HepG2 (cell line): ENCODE measurements around the gene CGREF1. TPM values are rescaled to one million over a fixed set of nuclear protein-coding genes. Genes with fewer than 3 reads are reported as not detected.

ENCODE experiments used
- BRCA1 ChIP-seq: sonication (generic); formaldehyde crosslinking; IDR thresholded peaks from 2 replicates; pipeline ENCODE4 v1.4.0; 2020; ENCODE audit warnings: missing genetic modification reagents
- FLYWCH1 ChIP-seq: sonication (generic); formaldehyde crosslinking; IDR thresholded peaks from 2 replicates; pipeline ENCODE4 v1.8.1; 2023; ENCODE audit warnings: mild to moderate bottlenecking, missing genetic modification reagents
- JUN ChIP-seq: sonication (generic); formaldehyde crosslinking; IDR thresholded peaks from 2 replicates; pipeline ENCODE4 v1.4.0; 2020; ENCODE audit warnings: mild to moderate bottlenecking, missing genetic modification reagents
- MZF1 ChIP-seq: sonication (generic); formaldehyde crosslinking; IDR thresholded peaks from 2 replicates; pipeline ENCODE4 v1.8.1; 2023; ENCODE audit warnings: mild to moderate bottlenecking, missing genetic modification reagents, borderline replicate concordance
- PCBP2 ChIP-seq: fragments of 200-400 bp; formaldehyde crosslinking; optimal IDR thresholded peaks from 2 replicates; pipeline ENCODE3; 2018; ENCODE audit warnings: low read length, low read depth; ENCODE audit not compliant: poor library complexity, severe bottlenecking
- RFX3 ChIP-seq: IDR thresholded peaks from 2 replicates; pipeline ENCODE4 v1.6.1; 2016; ENCODE audit warnings: missing biosample characterization, missing genetic modification reagents
- RFXANK ChIP-seq: IDR thresholded peaks from 2 replicates; pipeline ENCODE4 v1.6.1; 2016
- SALL1 ChIP-seq: sonication (generic); formaldehyde crosslinking; IDR thresholded peaks from 2 replicates; pipeline ENCODE4 v1.8.0; 2022; ENCODE audit warnings: mild to moderate bottlenecking, missing genetic modification reagents
- SP2 ChIP-seq: sonication (generic); formaldehyde crosslinking; IDR thresholded peaks from 2 replicates; pipeline ENCODE4 v1.5.1; 2020; ENCODE audit warnings: mild to moderate bottlenecking, missing genetic modification reagents
- ZNF30 ChIP-seq: sonication (generic); formaldehyde crosslinking; IDR thresholded peaks from 2 replicates; pipeline ENCODE4 v1.5.0; 2020; ENCODE audit warnings: mild to moderate bottlenecking, missing genetic modification reagents
- ZNF333 ChIP-seq: sonication (generic); formaldehyde crosslinking; IDR thresholded peaks from 2 replicates; pipeline ENCODE4 v1.4.0; 2020; ENCODE audit warnings: mild to moderate bottlenecking, missing genetic modification reagents, borderline replicate concordance
- ZNF510 ChIP-seq: sonication (generic); formaldehyde crosslinking; IDR thresholded peaks from 2 replicates; pipeline ENCODE4 v1.4.0; 2020; ENCODE audit warnings: low read depth, mild to moderate bottlenecking, missing genetic modification reagents
- ZSCAN29 ChIP-seq: sonication (generic); formaldehyde crosslinking; conservative IDR thresholded peaks from 2 replicates; pipeline ENCODE4 v1.4.0; 2020; ENCODE audit warnings: mild to moderate bottlenecking, missing genetic modification reagents
- ZSCAN9 ChIP-seq: IDR thresholded peaks from 2 replicates; pipeline ENCODE4 v1.6.1; 2016; ENCODE audit warnings: borderline replicate concordance
- polyA plus RNA-seq, 8 experiments: library from polyadenylated mRNA; depleted of rRNA in 3 of 8; stranded (reverse) in 7 of 8; unstranded in 1 of 8; fragments of >200 nt; fragmentation: Illumina TruSeq in 4 of 8; extraction: Trizol in 4 of 8; gene quantifications; 2 replicates each; pipeline versions ENCODE4 v1.2.1 to v1.2.3, GENCODE V29; 2011 to 2016; ENCODE audit warnings: low read depth in 4 of 8, missing spikeins in 1 of 8, mixed read lengths in 1 of 8; ENCODE audit not compliant: insufficient read depth in 1 of 8
- total RNA-seq, 5 experiments: library from RNA; depleted of rRNA; stranded (reverse); fragments of >200 nt; fragmentation: Illumina TruSeq; extraction: Trizol; gene quantifications; 2 replicates each; pipeline ENCODE4 v1.2.3, GENCODE V29; 2016; ENCODE audit warnings: low read depth in 1 of 5
- TF ChIP-seq, protein P1 (sequence below): sonication (generic); formaldehyde crosslinking; IDR thresholded peaks from 2 replicates; pipeline ENCODE4 v1.4.0; 2020; ENCODE audit warnings: missing genetic modification reagents
- TF ChIP-seq, protein P2 (sequence below), 2 experiments: IDR thresholded peaks; 2 replicates each; pipeline ENCODE4 v1.6.1; 2011 to 2012; ENCODE audit warnings: low read length in 2 of 2, borderline replicate concordance in 1 of 2, low read depth in 1 of 2, mild to moderate bottlenecking in 1 of 2, moderate library complexity in 1 of 2
- TF ChIP-seq, protein P3 (sequence below): sonication (generic); formaldehyde crosslinking; IDR thresholded peaks from 2 replicates; pipeline ENCODE4 v1.8.1; 2023; ENCODE audit warnings: mild to moderate bottlenecking, missing genetic modification reagents
- TF ChIP-seq, protein P4 (sequence below): sonication (generic); formaldehyde crosslinking; IDR thresholded peaks from 2 replicates; pipeline ENCODE4 v1.8.1; 2023; ENCODE audit warnings: missing genetic modification reagents, inconsistent platforms, borderline replicate concordance

The CGREF1 gene
- total and polyA plus RNA-seq, 2 of the 13 experiments (the other 11 are each of a cell fraction or from before 2014, with no cell fraction given), result 13.9 to 23.4 TPM

DNA sequence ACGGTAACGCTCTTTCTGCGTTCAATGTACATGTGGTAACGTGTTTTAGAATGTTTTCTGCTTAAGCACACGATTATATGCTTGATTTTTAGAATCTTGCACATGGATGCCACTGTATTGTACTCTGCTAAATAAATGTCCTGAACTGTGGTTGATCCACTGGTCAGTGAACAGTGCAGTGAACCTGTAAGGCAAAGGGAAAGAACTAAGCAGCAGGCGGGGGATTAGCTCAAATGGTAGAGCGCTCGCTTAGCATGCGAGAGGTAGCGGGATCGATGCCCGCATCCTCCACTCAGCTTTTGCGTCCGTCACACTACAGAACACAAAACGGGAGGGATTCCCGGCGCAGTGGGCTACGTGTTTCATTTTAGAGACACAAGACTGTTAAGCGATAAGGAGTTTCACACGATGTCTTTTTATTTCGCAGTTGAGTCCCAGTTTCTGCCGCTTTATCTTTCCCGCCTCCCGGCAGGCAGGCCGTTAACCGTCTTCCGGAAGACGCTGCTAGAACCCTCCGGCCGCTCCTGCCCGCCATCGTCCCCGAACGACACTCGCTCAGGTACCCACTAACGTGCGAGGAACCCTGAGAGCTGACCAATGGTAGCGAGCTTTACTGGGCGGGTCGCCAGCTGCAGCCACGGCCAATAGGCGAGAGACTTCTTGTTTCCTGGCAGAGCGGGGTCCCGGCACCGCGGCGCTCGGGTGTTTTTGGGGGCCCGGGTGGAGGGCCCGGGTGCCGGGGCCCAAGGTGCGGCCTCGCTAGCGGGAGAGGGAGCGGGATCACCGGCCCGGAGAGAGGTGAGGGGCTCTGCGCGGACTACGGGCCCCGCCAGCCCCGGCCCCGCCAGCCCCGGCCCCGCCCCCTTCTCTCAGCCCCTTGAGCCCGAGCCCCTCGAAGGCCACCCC is 67.7 kb downstream of the CGREF1 start, which contains the start of gene AGBL5 (continued):
- TF ChIP-seq, protein P1, sequence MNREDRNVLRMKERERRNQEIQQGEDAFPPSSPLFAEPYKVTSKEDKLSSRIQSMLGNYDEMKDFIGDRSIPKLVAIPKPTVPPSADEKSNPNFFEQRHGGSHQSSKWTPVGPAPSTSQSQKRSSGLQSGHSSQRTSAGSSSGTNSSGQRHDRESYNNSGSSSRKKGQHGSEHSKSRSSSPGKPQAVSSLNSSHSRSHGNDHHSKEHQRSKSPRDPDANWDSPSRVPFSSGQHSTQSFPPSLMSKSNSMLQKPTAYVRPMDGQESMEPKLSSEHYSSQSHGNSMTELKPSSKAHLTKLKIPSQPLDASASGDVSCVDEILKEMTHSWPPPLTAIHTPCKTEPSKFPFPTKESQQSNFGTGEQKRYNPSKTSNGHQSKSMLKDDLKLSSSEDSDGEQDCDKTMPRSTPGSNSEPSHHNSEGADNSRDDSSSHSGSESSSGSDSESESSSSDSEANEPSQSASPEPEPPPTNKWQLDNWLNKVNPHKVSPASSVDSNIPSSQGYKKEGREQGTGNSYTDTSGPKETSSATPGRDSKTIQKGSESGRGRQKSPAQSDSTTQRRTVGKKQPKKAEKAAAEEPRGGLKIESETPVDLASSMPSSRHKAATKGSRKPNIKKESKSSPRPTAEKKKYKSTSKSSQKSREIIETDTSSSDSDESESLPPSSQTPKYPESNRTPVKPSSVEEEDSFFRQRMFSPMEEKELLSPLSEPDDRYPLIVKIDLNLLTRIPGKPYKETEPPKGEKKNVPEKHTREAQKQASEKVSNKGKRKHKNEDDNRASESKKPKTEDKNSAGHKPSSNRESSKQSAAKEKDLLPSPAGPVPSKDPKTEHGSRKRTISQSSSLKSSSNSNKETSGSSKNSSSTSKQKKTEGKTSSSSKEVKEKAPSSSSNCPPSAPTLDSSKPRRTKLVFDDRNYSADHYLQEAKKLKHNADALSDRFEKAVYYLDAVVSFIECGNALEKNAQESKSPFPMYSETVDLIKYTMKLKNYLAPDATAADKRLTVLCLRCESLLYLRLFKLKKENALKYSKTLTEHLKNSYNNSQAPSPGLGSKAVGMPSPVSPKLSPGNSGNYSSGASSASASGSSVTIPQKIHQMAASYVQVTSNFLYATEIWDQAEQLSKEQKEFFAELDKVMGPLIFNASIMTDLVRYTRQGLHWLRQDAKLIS (CRISPR knock-in tag), result peak; percentile 70; the same call in 1 of the 2 replicates
- TF ChIP-seq MZF1 (CRISPR knock-in tag), result no peak
- TF ChIP-seq ZNF510 (CRISPR knock-in tag), result no peak; the same call in 1 of the 2 replicates
- peak; percentile 52; the same call in 1 of the 2 replicates for TF ChIP-seq RFX3 (CRISPR knock-in tag)
- TF ChIP-seq FLYWCH1 (CRISPR knock-in tag), result no peak
- TF ChIP-seq ZSCAN29 (CRISPR knock-in tag), result peak; percentile 49; the same call in 1 of the 2 replicates
- peak; percentile 94; the same call in 1 of the 2 replicates for TF ChIP-seq BRCA1 (CRISPR knock-in tag)
- no peak; the same call in none of the 2 replicates for TF ChIP-seq JUN (CRISPR knock-in tag)
- no peak for TF ChIP-seq PCBP2
- TF ChIP-seq, protein P2, sequence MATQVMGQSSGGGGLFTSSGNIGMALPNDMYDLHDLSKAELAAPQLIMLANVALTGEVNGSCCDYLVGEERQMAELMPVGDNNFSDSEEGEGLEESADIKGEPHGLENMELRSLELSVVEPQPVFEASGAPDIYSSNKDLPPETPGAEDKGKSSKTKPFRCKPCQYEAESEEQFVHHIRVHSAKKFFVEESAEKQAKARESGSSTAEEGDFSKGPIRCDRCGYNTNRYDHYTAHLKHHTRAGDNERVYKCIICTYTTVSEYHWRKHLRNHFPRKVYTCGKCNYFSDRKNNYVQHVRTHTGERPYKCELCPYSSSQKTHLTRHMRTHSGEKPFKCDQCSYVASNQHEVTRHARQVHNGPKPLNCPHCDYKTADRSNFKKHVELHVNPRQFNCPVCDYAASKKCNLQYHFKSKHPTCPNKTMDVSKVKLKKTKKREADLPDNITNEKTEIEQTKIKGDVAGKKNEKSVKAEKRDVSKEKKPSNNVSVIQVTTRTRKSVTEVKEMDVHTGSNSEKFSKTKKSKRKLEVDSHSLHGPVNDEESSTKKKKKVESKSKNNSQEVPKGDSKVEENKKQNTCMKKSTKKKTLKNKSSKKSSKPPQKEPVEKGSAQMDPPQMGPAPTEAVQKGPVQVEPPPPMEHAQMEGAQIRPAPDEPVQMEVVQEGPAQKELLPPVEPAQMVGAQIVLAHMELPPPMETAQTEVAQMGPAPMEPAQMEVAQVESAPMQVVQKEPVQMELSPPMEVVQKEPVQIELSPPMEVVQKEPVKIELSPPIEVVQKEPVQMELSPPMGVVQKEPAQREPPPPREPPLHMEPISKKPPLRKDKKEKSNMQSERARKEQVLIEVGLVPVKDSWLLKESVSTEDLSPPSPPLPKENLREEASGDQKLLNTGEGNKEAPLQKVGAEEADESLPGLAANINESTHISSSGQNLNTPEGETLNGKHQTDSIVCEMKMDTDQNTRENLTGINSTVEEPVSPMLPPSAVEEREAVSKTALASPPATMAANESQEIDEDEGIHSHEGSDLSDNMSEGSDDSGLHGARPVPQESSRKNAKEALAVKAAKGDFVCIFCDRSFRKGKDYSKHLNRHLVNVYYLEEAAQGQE (IDR thresholded peaks at IDR 0.05; ENCODE audit: borderline replicate concordance in 1 of 2, low read depth in 1 of 2, low read length in 2 of 2), result no peak
- peak; percentile 90 for TF ChIP-seq RFXANK (CRISPR knock-in tag)
- TF ChIP-seq, protein P3, sequence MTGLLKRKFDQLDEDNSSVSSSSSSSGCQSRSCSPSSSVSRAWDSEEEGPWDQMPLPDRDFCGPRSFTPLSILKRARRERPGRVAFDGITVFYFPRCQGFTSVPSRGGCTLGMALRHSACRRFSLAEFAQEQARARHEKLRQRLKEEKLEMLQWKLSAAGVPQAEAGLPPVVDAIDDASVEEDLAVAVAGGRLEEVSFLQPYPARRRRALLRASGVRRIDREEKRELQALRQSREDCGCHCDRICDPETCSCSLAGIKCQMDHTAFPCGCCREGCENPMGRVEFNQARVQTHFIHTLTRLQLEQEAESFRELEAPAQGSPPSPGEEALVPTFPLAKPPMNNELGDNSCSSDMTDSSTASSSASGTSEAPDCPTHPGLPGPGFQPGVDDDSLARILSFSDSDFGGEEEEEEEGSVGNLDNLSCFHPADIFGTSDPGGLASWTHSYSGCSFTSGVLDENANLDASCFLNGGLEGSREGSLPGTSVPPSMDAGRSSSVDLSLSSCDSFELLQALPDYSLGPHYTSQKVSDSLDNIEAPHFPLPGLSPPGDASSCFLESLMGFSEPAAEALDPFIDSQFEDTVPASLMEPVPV (CRISPR knock-in tag), result peak; percentile 94; the same call in 1 of the 2 replicates
- TF ChIP-seq SP2, result peak; percentile 8; the same call in 1 of the 2 replicates
- peak; percentile 95 for TF ChIP-seq SALL1 (CRISPR knock-in tag)
- 0 out of 2 replicates have a peak, but pooled peaks have one; percentile 59 for TF ChIP-seq ZNF30 (CRISPR knock-in tag)
- TF ChIP-seq ZSCAN9 (CRISPR knock-in tag), result peak; percentile 86
- no peak for TF ChIP-seq ZNF333 (CRISPR knock-in tag)
- TF ChIP-seq, protein P4, sequence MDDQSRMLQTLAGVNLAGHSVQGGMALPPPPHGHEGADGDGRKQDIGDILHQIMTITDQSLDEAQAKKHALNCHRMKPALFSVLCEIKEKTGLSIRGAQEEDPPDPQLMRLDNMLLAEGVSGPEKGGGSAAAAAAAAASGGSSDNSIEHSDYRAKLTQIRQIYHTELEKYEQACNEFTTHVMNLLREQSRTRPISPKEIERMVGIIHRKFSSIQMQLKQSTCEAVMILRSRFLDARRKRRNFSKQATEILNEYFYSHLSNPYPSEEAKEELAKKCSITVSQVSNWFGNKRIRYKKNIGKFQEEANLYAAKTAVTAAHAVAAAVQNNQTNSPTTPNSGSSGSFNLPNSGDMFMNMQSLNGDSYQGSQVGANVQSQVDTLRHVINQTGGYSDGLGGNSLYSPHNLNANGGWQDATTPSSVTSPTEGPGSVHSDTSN (CRISPR knock-in tag), result peak; percentile 92
